ENCODE measurements around the gene ARHGEF9. TPM values are rescaled to one million over a fixed set of nuclear protein-coding genes. Genes with fewer than 3 reads are reported as not detected.

ARHGEF9 gene
- total RNA-seq, 5 donors from 2014 or later (not counting 1 experiment from before 2014, with no cell fraction given) = 23.7 to 27.4 (median 27.2) TPM

DNA sequence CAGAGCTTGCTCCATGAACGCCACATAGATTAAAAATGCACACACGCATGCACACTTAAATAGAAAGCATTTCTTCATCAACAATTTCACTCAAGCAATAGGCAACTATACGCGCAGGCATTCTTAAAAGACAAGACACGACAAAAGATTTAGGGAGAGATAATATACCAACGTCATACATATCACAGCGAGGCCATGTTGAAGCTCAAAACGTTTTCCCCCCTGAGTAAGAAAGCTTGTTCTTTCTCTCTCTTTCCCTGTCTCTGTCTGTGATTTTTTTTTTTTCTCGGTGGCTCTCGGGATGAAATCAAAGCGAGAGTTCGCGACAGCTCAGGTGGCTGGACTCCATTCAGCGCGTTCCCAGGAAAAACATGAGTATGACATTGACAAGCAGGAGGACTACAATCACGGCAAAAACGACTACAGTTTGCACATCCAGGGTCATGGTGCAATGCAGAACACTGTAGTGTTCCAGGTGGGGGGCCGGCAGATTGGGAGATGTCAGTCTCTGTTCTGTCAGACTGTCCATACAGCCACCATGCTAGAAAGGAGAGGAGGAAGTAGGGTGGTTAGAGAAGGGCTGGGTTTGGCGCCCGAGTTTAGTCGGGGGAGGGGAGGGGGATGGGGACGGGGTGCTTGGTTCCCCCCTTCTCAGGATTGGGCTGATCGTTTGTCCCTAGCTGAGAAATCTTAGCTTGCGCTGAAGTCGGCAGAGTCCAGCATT, 30.7 kb downstream of the ARHGEF9 start:
- CTCF ChIA-PET = interaction anchor here (0.6 to 0.9 kb wide), 4 partner anchors 10 to 1284 kb away, joined by 3 to 4 read pairs (median 4); partner anchors contain the start of gene ZC3H12B (in 1 of the 2)
- Histone ChIP-seq H3K4me1 (ENCODE audit: control insufficient read depth in 1 of 2, extremely low read depth in 1 of 2, insufficient read depth in 2 of 2, low read length in 2 of 2) (peaks cover 2 to 12% of the 10 kb centered on the region in 2 experiments), H3K4me3 (ENCODE audit: control insufficient read depth in 1 of 2, extremely low read depth in 1 of 2, low read length in 1 of 2) (peak overlapping the region; percentile 86 to 92), H3K27ac (ENCODE audit: low read length) (peak overlapping the region; percentile 89), H3K9me3 (no peaks in the 10 kb centered on the region), H3K36me3 (ENCODE audit: control insufficient read depth in 2 of 2, extremely low read depth in 1 of 2, insufficient read depth in 1 of 2, low read length in 1 of 2) (no peaks in the 10 kb centered on the region), H3K27me3 (replicated peaks in 1 of 2; ENCODE audit: control insufficient read depth in 2 of 2, extremely low read depth in 1 of 2, insufficient read depth in 2 of 2, low read length in 1 of 2) (no peaks in the 10 kb centered on the region)
- peak in 30 of 35 experiments; percentile 0 to 52 (median 18) for DNase-seq
- Mint-ChIP-seq H3K27ac (peak overlapping the region; percentile 96 to 99), H3K27me3 (peaks cover 0 to 10% of the 10 kb centered on the region in 2 donors), H3K9me3 (no peaks in the 10 kb centered on the region), H3K36me3 (no peaks in the 10 kb centered on the region), H3K4me1 (peaks cover 25 to 44% (median 35%) of the 10 kb centered on the region in 3 donors), H3K4me3 (peak overlapping the region; percentile 97 to 100 (median 98))
- ATAC-seq (replicated peaks in 1 of 4) = peak; percentile 35 to 62 (median 52)
- POLR2A ChIA-PET = interaction anchor here in 1 of 2 donors (0.7 kb wide), 1 partner anchor 14 kb away, joined by 12 read pairs; no protein-coding TSS in a partner anchor
- WGBS (ENCODE audit: insufficient coverage) = 0% methylated on average over 9 of the region's 25 CpGs

- CTCF ChIA-PET = no interaction called here
- no peak overlapping the region for H3K4me3 Mint-ChIP-seq
- no peak overlapping the region for H3K27ac ChIP-seq (ENCODE audit: low read length)
- H3K9me3 ChIP-seq = no peaks in the 10 kb centered on the region
- peaks cover 0 to 8% of the 10 kb centered on the region in 2 donors for H3K27me3 Mint-ChIP-seq
- H3K27me3 ChIP-seq (replicated peaks in 1 of 2; ENCODE audit: control insufficient read depth in 2 of 2, extremely low read depth in 1 of 2, insufficient read depth in 2 of 2, low read length in 1 of 2) = no peaks in the 10 kb centered on the region
- H3K36me3 ChIP-seq (ENCODE audit: control insufficient read depth in 2 of 2, extremely low read depth in 1 of 2, insufficient read depth in 1 of 2, low read length in 1 of 2) = no peaks in the 10 kb centered on the region
- no peak overlapping the region for H3K4me3 ChIP-seq (ENCODE audit: control insufficient read depth in 1 of 2, extremely low read depth in 1 of 2, low read length in 1 of 2)
- POLR2A ChIA-PET = no interaction called here
- H3K4me1 Mint-ChIP-seq = peaks cover 42 to 64% (median 54%) of the 10 kb centered on the region in 3 donors
- WGBS (ENCODE audit: insufficient coverage) = no CpG with 5 or more reads among the region's 2 CpGs
- H3K4me1 ChIP-seq (ENCODE audit: control insufficient read depth in 1 of 2, extremely low read depth in 1 of 2, insufficient read depth in 2 of 2, low read length in 2 of 2) = peaks cover 2 to 14% of the 10 kb centered on the region in 2 experiments
- no peaks in the 10 kb centered on the region for H3K36me3 Mint-ChIP-seq
- no peak overlapping the region for H3K27ac Mint-ChIP-seq
- ATAC-seq (replicated peaks in 1 of 4) = no peak
- H3K9me3 Mint-ChIP-seq = no peaks in the 10 kb centered on the region
- DNase-seq = no peak
Observed at GRCh38 chrX:63751481-63751880, 33.5 kb downstream of the ARHGEF9 start.

- Mint-ChIP-seq H3K27me3 (peaks cover 0 to 8% of the 10 kb centered on the region in 2 donors), H3K27ac (no peak overlapping the region), H3K36me3 (no peaks in the 10 kb centered on the region), H3K4me3 (no peak overlapping the region), H3K9me3 (no peaks in the 10 kb centered on the region), H3K4me1 (peaks cover 49 to 71% (median 61%) of the 10 kb centered on the region in 3 donors)
- H3K9me3 ChIP-seq = no peaks in the 10 kb centered on the region
- ChIA-PET CTCF (no interaction called here), POLR2A (no interaction called here)
- H3K27ac ChIP-seq (ENCODE audit: low read length) = no peak overlapping the region
- DNase-seq = no peak
- no CpG with 5 or more reads among the region's 3 CpGs for WGBS (ENCODE audit: insufficient coverage)
- no peak overlapping the region for H3K4me3 ChIP-seq (ENCODE audit: control insufficient read depth in 1 of 2, extremely low read depth in 1 of 2, low read length in 1 of 2)
- peaks cover 2 to 19% of the 10 kb centered on the region in 2 experiments for H3K4me1 ChIP-seq (ENCODE audit: control insufficient read depth in 1 of 2, extremely low read depth in 1 of 2, insufficient read depth in 2 of 2, low read length in 2 of 2)
- H3K27me3 ChIP-seq (replicated peaks in 1 of 2; ENCODE audit: control insufficient read depth in 2 of 2, extremely low read depth in 1 of 2, insufficient read depth in 2 of 2, low read length in 1 of 2) = no peaks in the 10 kb centered on the region
- H3K36me3 ChIP-seq (ENCODE audit: control insufficient read depth in 2 of 2, extremely low read depth in 1 of 2, insufficient read depth in 1 of 2, low read length in 1 of 2) = no peaks in the 10 kb centered on the region
- ATAC-seq (replicated peaks in 1 of 4) = no peak
Observed at GRCh38 chrX:63750811-63751210, 34.2 kb downstream of the ARHGEF9 start.

GRCh38 chrX:63747331-63747730, 37.7 kb downstream of the ARHGEF9 start:
- H3K4me3 Mint-ChIP-seq = no peak overlapping the region

DNA sequence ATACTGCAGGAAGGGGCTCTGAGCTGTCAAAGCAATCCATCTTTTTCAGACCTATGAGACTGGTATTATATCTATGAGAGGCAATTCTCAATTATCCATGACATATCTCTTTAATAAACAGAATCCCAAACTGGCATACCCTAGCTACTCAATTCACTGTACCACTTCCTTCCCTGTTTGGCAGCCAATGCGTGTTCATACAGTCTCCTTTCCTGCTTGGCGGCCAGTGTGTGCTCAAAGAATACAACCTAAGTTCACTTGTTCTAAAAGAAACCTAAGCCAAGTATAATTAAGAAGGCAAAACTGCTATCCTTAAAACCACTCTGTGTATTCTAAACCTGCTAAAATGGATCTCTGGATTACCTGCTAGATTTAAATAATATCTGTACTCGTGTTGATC, 38.3 kb downstream of the ARHGEF9 start:
- Mint-ChIP-seq H3K4me3 (no peak overlapping the region), H3K27me3 (peaks cover 0 to 8% of the 10 kb centered on the region in 2 donors), H3K9me3 (no peaks in the 10 kb centered on the region), H3K4me1 (peaks cover 41 to 73% (median 52%) of the 10 kb centered on the region in 3 donors), H3K36me3 (peaks cover 11% of the 10 kb centered on the region), H3K27ac (peak overlapping the region; percentile 53 to 69)
- Histone ChIP-seq H3K27me3 (replicated peaks in 1 of 2; ENCODE audit: control insufficient read depth in 2 of 2, extremely low read depth in 1 of 2, insufficient read depth in 2 of 2, low read length in 1 of 2) (no peaks in the 10 kb centered on the region), H3K9me3 (no peaks in the 10 kb centered on the region), H3K27ac (ENCODE audit: low read length) (peak overlapping the region; percentile 53), H3K36me3 (ENCODE audit: control insufficient read depth in 2 of 2, extremely low read depth in 1 of 2, insufficient read depth in 1 of 2, low read length in 1 of 2) (no peaks in the 10 kb centered on the region), H3K4me3 (ENCODE audit: control insufficient read depth in 1 of 2, extremely low read depth in 1 of 2, low read length in 1 of 2) (no peak overlapping the region), H3K4me1 (ENCODE audit: control insufficient read depth in 1 of 2, extremely low read depth in 1 of 2, insufficient read depth in 2 of 2, low read length in 2 of 2) (peaks cover 0 to 26% of the 10 kb centered on the region in 2 experiments)
- ChIA-PET POLR2A (no interaction called here), CTCF (no interaction called here)
- peak in 1 of 4 experiments; percentile 19 for ATAC-seq (replicated peaks in 1 of 4)
- WGBS (ENCODE audit: insufficient coverage) = no CpG with 5 or more reads among the region's 3 CpGs
- no peak for DNase-seq

More at GRCh38 chrX:63747331-63747730, 37.7 kb downstream of the ARHGEF9 start:
- H3K9me3 ChIP-seq = no peaks in the 10 kb centered on the region
- no peak for ATAC-seq (replicated peaks in 1 of 4)
- no peaks in the 10 kb centered on the region for H3K9me3 Mint-ChIP-seq
- no peak overlapping the region for H3K27ac ChIP-seq (ENCODE audit: low read length)
- no CpG with 5 or more reads among the region's 2 CpGs for WGBS (ENCODE audit: insufficient coverage)
- peaks cover 0 to 26% of the 10 kb centered on the region in 2 experiments for H3K4me1 ChIP-seq (ENCODE audit: control insufficient read depth in 1 of 2, extremely low read depth in 1 of 2, insufficient read depth in 2 of 2, low read length in 2 of 2)
- H3K4me1 Mint-ChIP-seq = peaks cover 41 to 73% (median 55%) of the 10 kb centered on the region in 3 donors
- DNase-seq = no peak
- POLR2A ChIA-PET = interaction anchor here in 1 of 2 donors (0.7 kb wide), 1 partner anchor 56 kb away, joined by 3 read pairs; no protein-coding TSS in a partner anchor
- H3K27me3 ChIP-seq (replicated peaks in 1 of 2; ENCODE audit: control insufficient read depth in 2 of 2, extremely low read depth in 1 of 2, insufficient read depth in 2 of 2, low read length in 1 of 2) = no peaks in the 10 kb centered on the region
- peaks cover 0 to 8% of the 10 kb centered on the region in 2 donors for H3K27me3 Mint-ChIP-seq
- peaks cover 5% of the 10 kb centered on the region for H3K36me3 Mint-ChIP-seq
- no peaks in the 10 kb centered on the region for H3K36me3 ChIP-seq (ENCODE audit: control insufficient read depth in 2 of 2, extremely low read depth in 1 of 2, insufficient read depth in 1 of 2, low read length in 1 of 2)
- H3K4me3 ChIP-seq (ENCODE audit: control insufficient read depth in 1 of 2, extremely low read depth in 1 of 2, low read length in 1 of 2) = no peak overlapping the region
- CTCF ChIA-PET = no interaction called here
- H3K27ac Mint-ChIP-seq = no peak overlapping the region

- peaks cover 0 to 26% of the 10 kb centered on the region in 2 experiments for H3K4me1 ChIP-seq (ENCODE audit: control insufficient read depth in 1 of 2, extremely low read depth in 1 of 2, insufficient read depth in 2 of 2, low read length in 2 of 2)
- H3K27ac ChIP-seq (ENCODE audit: low read length) = peak overlapping the region; percentile 53
- peak; percentile 77 to 97 (median 95) for ATAC-seq (replicated peaks in 1 of 4)
- no peaks in the 10 kb centered on the region for H3K36me3 ChIP-seq (ENCODE audit: control insufficient read depth in 2 of 2, extremely low read depth in 1 of 2, insufficient read depth in 1 of 2, low read length in 1 of 2)
- Mint-ChIP-seq H3K27me3 (peaks cover 0 to 8% of the 10 kb centered on the region in 2 donors), H3K36me3 (peaks cover 13% of the 10 kb centered on the region), H3K27ac (peak overlapping the region; percentile 53 to 65), H3K4me1 (peaks cover 41 to 70% (median 50%) of the 10 kb centered on the region in 3 donors), H3K4me3 (peak overlapping the region in 1 of 3 donors; percentile 3), H3K9me3 (no peaks in the 10 kb centered on the region)
- POLR2A ChIA-PET = interaction anchor here in 1 of 2 donors (0.5 kb wide), 1 partner anchor 52 kb away, joined by 5 read pairs; no protein-coding TSS in a partner anchor
- peak in 25 of 35 experiments; percentile 1 to 50 (median 11) for DNase-seq
- no peaks in the 10 kb centered on the region for H3K9me3 ChIP-seq
- CTCF ChIA-PET = no interaction called here
- H3K27me3 ChIP-seq (replicated peaks in 1 of 2; ENCODE audit: control insufficient read depth in 2 of 2, extremely low read depth in 1 of 2, insufficient read depth in 2 of 2, low read length in 1 of 2) = no peaks in the 10 kb centered on the region
- no peak overlapping the region for H3K4me3 ChIP-seq (ENCODE audit: control insufficient read depth in 1 of 2, extremely low read depth in 1 of 2, low read length in 1 of 2)
- WGBS (ENCODE audit: insufficient coverage) = no CpG with 5 or more reads among the region's 1 CpG
Observed at GRCh38 chrX:63746278-63746677, 38.7 kb downstream of the ARHGEF9 start.

Data from T-cell (primary cell).